SK-N-SH (cell line): ENCODE data around the gene MAGEC3.

ENCODE experiments used
- CTCF ChIP-seq: fragments of 200-600 bp; sonication (generic); IDR thresholded peaks from 2 replicates; pipeline ENCODE4 v1.6.1; 2017; ENCODE audit warnings: antibody characterized with exemption, mild to moderate bottlenecking, moderate library complexity
- EP300 ChIP-seq, 2 experiments: IDR thresholded peaks; 2 replicates each; pipeline versions ENCODE4 v1.4.0 to v1.6.1; 2012; ENCODE audit warnings: borderline replicate concordance in 1 of 2, low read depth in 1 of 2, low read length in 1 of 2
- EZH2phosphoT487 ChIP-seq: fragments of 200-600 bp; sonication (generic); IDR thresholded peaks from 2 replicates; pipeline ENCODE4 v1.6.1; 2017; ENCODE audit warnings: low read depth, mixed run types, mild to moderate bottlenecking, antibody characterized with exemption, moderate library complexity, borderline replicate concordance
- USF2 ChIP-seq: fragments of 150-350 bp; IDR thresholded peaks from 2 replicates; pipeline ENCODE4 v1.6.1; 2017; ENCODE audit warnings: antibody characterized with exemption, low read length, low read depth, borderline replicate concordance

GRCh38 chrX:141924293-141924692 lies 86.2 kb downstream of the MAGEC3 start:
- no peak for TF ChIP-seq EZH2phosphoT487
- TF ChIP-seq CTCF, result no peak
- TF ChIP-seq USF2, result no peak
- TF ChIP-seq EP300 (IDR thresholded peaks at IDR 0.05; ENCODE audit: borderline replicate concordance in 1 of 2, low read depth in 1 of 2, low read length in 1 of 2), result no peak
